Stomach (tissue), 9 donors: ENCODE results near the gene LRRC49. TPM values are rescaled to one million over a fixed set of nuclear protein-coding genes. Genes with fewer than 3 reads are reported as not detected.
"Not testable (repeated sequence)": the region's sequence is repeated elsewhere in the genome, so short reads cannot be mapped to it uniquely, and the experiment has no call there.

ENCODE experiments used
- DNase-seq, 2 donors: peaks; one replicate each; pipeline versions ENCODE4 v3.0.0 to v3.0.0-alpha.2; 2013 to 2019
- H3K27ac ChIP-seq, 5 donors: fragments of 200-600 bp in 4 of 5; sonication (generic) in 4 of 5; one replicate each; pipeline ENCODE4 v1.5.1; 2013 to 2019; ENCODE audit warnings: mild to moderate bottlenecking in 1 of 5, moderate library complexity in 1 of 5
- H3K27me3 ChIP-seq, 3 donors: fragments of 200-600 bp; sonication (generic); one replicate each; pipeline ENCODE4 v1.5.1; 2017 to 2019; ENCODE audit warnings: mixed run types in 1 of 3
- H3K36me3 ChIP-seq, 4 donors: fragments of 200-600 bp; sonication (generic); 1 replicate in 3 of 4; 2 replicates in 1 of 4; pipeline ENCODE4 v1.5.1; 2016 to 2019
- H3K4me1 ChIP-seq, 4 donors: fragments of 200-600 bp; sonication (generic); one replicate each; pipeline ENCODE4 v1.5.1; 2016 to 2019
- H3K4me3 ChIP-seq, 4 donors: fragments of 200-600 bp; sonication (generic) in 3 of 4; one replicate each; pipeline ENCODE4 v1.5.1; 2016 to 2019; ENCODE audit warnings: mild to moderate bottlenecking in 1 of 4
- H3K9me3 ChIP-seq, 4 donors: fragments of 200-600 bp; sonication (generic); one replicate each; pipeline ENCODE4 v1.5.1; 2016 to 2019
- CTCF ChIP-seq, 7 experiments: fragments of 450-650 bp in 4 of 7; fragments of 200-600 bp in 3 of 7; sonication (generic) in 3 of 7; IDR thresholded peaks; one replicate each; pipeline ENCODE4 v1.5.1; 2016 to 2019; ENCODE audit warnings: antibody characterized with exemption in 7 of 7, control low read depth in 2 of 7, mild to moderate bottlenecking in 1 of 7
- EP300 ChIP-seq: sonication (generic); formaldehyde crosslinking; IDR thresholded peaks from one replicate; pipeline ENCODE4 v1.6.1; 2017; ENCODE audit warnings: antibody characterized with exemption
- POLR2A ChIP-seq, 4 donors: fragments of 450-650 bp; IDR thresholded peaks; one replicate each; pipeline ENCODE4 v1.6.1; 2016; ENCODE audit warnings: antibody characterized with exemption in 4 of 4, control low read depth in 2 of 4, mild to moderate bottlenecking in 1 of 4, moderate library complexity in 1 of 4
- POLR2AphosphoS5 ChIP-seq, 3 donors: sonication (generic); formaldehyde crosslinking; IDR thresholded peaks; one replicate each; pipeline ENCODE4 v1.6.1; 2016; ENCODE audit warnings: antibody characterized with exemption in 3 of 3
- WGBS, 5 donors: extraction: QIAGEN DNeasy Blood & Tissue Kit in 3 of 5; methylation state at CpG; one replicate each; pipeline versions ENCODE4 v1.1.5 to v1.1.7; 2013 to 2018; 5-methylcytosine and 5-hydroxymethylcytosine counted together
- intact Hi-C: fragments of 100-400 bp; cut with DNase I; formaldehyde crosslinking; loops from one replicate; pipeline ENCODE4 v1.15.1; 2023; ENCODE audit warnings: low total_unique reads
- polyA plus RNA-seq, 3 donors: library from polyadenylated mRNA; stranded (reverse); fragments of 200-250 nt; gene quantifications; one replicate each; pipeline ENCODE4 v1.2.3, GENCODE V29; 2013
- total RNA-seq, 5 donors: library from RNA; depleted of rRNA; stranded (reverse); fragments of >200 nt; gene quantifications; one replicate each; pipeline versions ENCODE4 v1.1.0 to v1.2.3, GENCODE V29; 2014 to 2016
- donor health status: healthy with polysubstance abuse.
- donor health status: Bipolar disorder and iron deficiency.
- donor health status: healthy.

Gene LRRC49
- total and polyA plus RNA-seq, 8 donors: 0.87 to 63.8 (median 7.2) TPM

GRCh38 chr15:70866982-70867641, 25.5 kb upstream of the LRRC49 start:
- DNase-seq: no peak
- Histone ChIP-seq H3K27me3 (no peaks in the 10 kb centered on the region), H3K27ac (peak overlapping the region in 4 of 5 donors; percentile 4 to 71 (median 29)), H3K4me1 (peaks cover 0 to 28% (median 16%) of the 10 kb centered on the region in 4 donors), H3K36me3 (no peaks in the 10 kb centered on the region), H3K4me3 (no peak overlapping the region), H3K9me3 (no peaks in the 10 kb centered on the region)
- 85 to 89% (median 87%) methylated on average over 5 of the region's 5 CpGs for WGBS, 5 donors
- intact Hi-C loops: no loop called here
- TF ChIP-seq EP300 (no peak), CTCF (IDR thresholded peaks at IDR 0.05) (no peak)

- no peak overlapping the region for H3K4me3 ChIP-seq
- WGBS, 5 donors: 49 to 75% (median 67%) methylated on average over 6 of the region's 6 CpGs
- intact Hi-C loops: no loop called here
- H3K9me3 ChIP-seq: no peaks in the 10 kb centered on the region
- H3K27ac ChIP-seq: peak overlapping the region in 4 of 5 donors; percentile 4 to 71 (median 49)
- H3K4me1 ChIP-seq: peaks cover 0 to 28% (median 16%) of the 10 kb centered on the region in 4 donors
- no peaks in the 10 kb centered on the region for H3K27me3 ChIP-seq
- TF ChIP-seq CTCF (IDR thresholded peaks at IDR 0.05): no peak
- no peak for TF ChIP-seq POLR2A (IDR thresholded peaks at IDR 0.05)
- TF ChIP-seq POLR2AphosphoS5 (IDR thresholded peaks at IDR 0.05): peak; percentile 39 to 49 (median 45)
- H3K36me3 ChIP-seq: no peaks in the 10 kb centered on the region
- peak in 1 of 2 donors; percentile 82 for DNase-seq
Measured at GRCh38 chr15:70867911-70868467, 24.6 kb upstream of the LRRC49 start.

- peak overlapping the region in 2 of 5 donors; percentile 14 to 29 for H3K27ac ChIP-seq
- 68 to 86% (median 72%) methylated on average over 3 of the region's 3 CpGs for WGBS, 5 donors
Measured at GRCh38 chr15:70869346-70869745, 23.3 kb upstream of the LRRC49 start.

GRCh38 chr15:70870051-70870450, 22.6 kb upstream of the LRRC49 start:
- H3K4me1 ChIP-seq: peaks cover 0 to 28% (median 16%) of the 10 kb centered on the region in 4 donors
- intact Hi-C loops: no loop called here

More at GRCh38 chr15:70869346-70869745, 23.3 kb upstream of the LRRC49 start:
- H3K4me3 ChIP-seq: no peak overlapping the region
- peak in 1 of 2 donors; percentile 26 for DNase-seq
- peaks cover 0 to 28% (median 16%) of the 10 kb centered on the region in 4 donors for H3K4me1 ChIP-seq
- H3K9me3 ChIP-seq: no peaks in the 10 kb centered on the region
- no peaks in the 10 kb centered on the region for H3K36me3 ChIP-seq
- H3K27me3 ChIP-seq: peaks cover 0 to 6% (median 0%) of the 10 kb centered on the region in 3 donors
- TF ChIP-seq POLR2AphosphoS5 (IDR thresholded peaks at IDR 0.05) (no peak), POLR2A (IDR thresholded peaks at IDR 0.05) (no peak)
- intact Hi-C loops: no loop called here

GRCh38 chr15:70871490-70871889, 21.1 kb upstream of the LRRC49 start:
- intact Hi-C loops, H3K4me3 ChIP-seq, DNase-seq, H3K27me3 ChIP-seq, H3K27ac ChIP-seq, H3K36me3 ChIP-seq, H3K9me3 ChIP-seq: not testable (repeated sequence)
- peaks cover 0 to 28% (median 16%) of the 10 kb centered on the region in 4 donors for H3K4me1 ChIP-seq
- 93 to 97% (median 96%) methylated on average over 9 to 34 of the region's 34 CpGs for WGBS, 5 donors

More at GRCh38 chr15:70870051-70870450, 22.6 kb upstream of the LRRC49 start:
- H3K4me3 ChIP-seq: no peak overlapping the region
- peaks cover 0 to 6% (median 0%) of the 10 kb centered on the region in 3 donors for H3K27me3 ChIP-seq
- H3K9me3 ChIP-seq: no peaks in the 10 kb centered on the region
- H3K36me3 ChIP-seq: no peaks in the 10 kb centered on the region
- peak overlapping the region in 2 of 5 donors; percentile 2 to 49 for H3K27ac ChIP-seq
- TF ChIP-seq POLR2AphosphoS5 (IDR thresholded peaks at IDR 0.05): no peak
- no peak for TF ChIP-seq EP300
- TF ChIP-seq POLR2A (IDR thresholded peaks at IDR 0.05): no peak
- DNase-seq: peak in 1 of 2 donors; percentile 75
